Loucy (cell line): ENCODE measurements around the gene TNNT2.

ENCODE experiments used
- CTCF ChIP-seq: fragments of 200-600 bp; sonication (generic); conservative IDR thresholded peaks from 2 replicates; pipeline ENCODE4 v1.5.1; 2014; ENCODE audit warnings: mild to moderate bottlenecking, antibody characterized with exemption, low read length
- EZH2phosphoT487 ChIP-seq: fragments of 200-600 bp; IDR thresholded peaks from 2 replicates; pipeline ENCODE4 v1.6.1; 2018; ENCODE audit warnings: antibody characterized with exemption, mild to moderate bottlenecking, moderate library complexity, borderline replicate concordance

- TF ChIP-seq CTCF (no peak), EZH2phosphoT487 (no peak)
Observed at GRCh38 chr1:201399018-201399351, 21.5 kb upstream of the TNNT2 start, which contains the start of gene LAD1.
